VCaP (cell line): ENCODE data around the gene HESX1.

Experiments
- H3K27ac ChIP-seq: fragments of 450-650 bp; 2 replicates; pipeline ENCODE4 v1.5.1; 2017
- CTCF ChIP-seq: fragments of 450-650 bp; conservative IDR thresholded peaks from 2 replicates; pipeline ENCODE4 v1.5.1; 2017; ENCODE audit warnings: mild to moderate bottlenecking, moderate library complexity

The HESX1 gene

GRCh38 chr3:57154470-57155309 is 45.1 kb downstream of the HESX1 start:
- H3K27ac ChIP-seq, result no peak overlapping the region

GRCh38 chr3:57152151-57153143 is 47.3 kb downstream of the HESX1 start:
- no peak for TF ChIP-seq CTCF
- no peak overlapping the region for H3K27ac ChIP-seq

More at GRCh38 chr3:57154470-57155309, 45.1 kb downstream of the HESX1 start:
- TF ChIP-seq CTCF, result no peak

- TF ChIP-seq CTCF, result no peak
- no peak overlapping the region for H3K27ac ChIP-seq
Observed at GRCh38 chr3:57151749-57152148, 48.0 kb downstream of the HESX1 start.

- no peak for TF ChIP-seq CTCF
- H3K27ac ChIP-seq, result no peak overlapping the region
Observed at GRCh38 chr3:57151021-57151449, 48.7 kb downstream of the HESX1 start.

DNA sequence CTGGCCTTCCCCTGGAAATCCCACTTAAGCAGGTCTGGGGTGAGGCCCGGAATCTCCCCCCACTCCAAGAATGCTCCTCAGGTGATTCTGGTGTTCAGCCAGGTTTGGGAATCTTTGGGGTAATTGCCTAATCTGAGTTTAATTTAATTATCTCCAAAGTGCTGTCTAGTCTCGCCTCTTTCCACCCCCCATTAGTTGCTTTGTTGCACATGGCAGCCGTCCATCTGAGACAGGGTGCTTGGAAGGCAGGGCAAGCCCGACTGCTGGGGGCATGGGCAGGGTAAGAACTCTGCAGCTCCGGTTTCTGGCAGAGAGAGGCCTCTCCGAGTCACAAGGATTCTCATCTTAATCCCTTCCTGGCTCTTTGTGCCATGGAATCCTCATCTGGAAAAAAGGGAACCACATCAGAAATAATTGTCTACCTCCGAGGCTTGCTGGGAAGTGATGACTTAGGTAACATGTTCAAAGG is 49.6 kb downstream of the HESX1 start:
- no peak for TF ChIP-seq CTCF

More for the DNA sequence above, 49.6 kb downstream of the HESX1 start:
- no peak overlapping the region for H3K27ac ChIP-seq
